ENCODE measurements around the gene SYNDIG1.
A peak's percentile ranks its signal among the peaks of the same experiment; 100 is the strongest.

Gene SYNDIG1

DNA sequence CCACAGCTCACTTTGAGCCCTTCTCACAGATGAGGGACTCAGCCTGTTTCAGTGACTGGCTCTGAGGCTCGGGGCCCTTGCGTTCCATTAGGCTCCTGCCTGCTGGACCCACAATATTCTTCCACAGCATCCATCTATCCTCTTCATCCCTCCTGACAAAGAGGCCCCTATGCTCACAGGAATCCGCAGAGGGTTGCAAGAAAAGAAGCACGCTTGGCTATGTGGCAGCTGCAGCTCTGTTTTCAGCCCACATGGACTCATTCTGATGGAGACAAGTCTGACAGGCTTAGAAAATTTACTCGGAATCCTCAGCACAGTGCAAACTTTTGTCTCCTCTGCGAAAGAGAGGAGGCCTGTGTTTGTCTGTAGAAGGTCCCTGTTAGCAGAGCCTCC is 207.5 kb downstream of the SYNDIG1 start:
- WGBS (ENCODE audit: extremely low coverage, insufficient coverage, low lambda C conversion rate), result no CpG with 5 or more reads among the region's 6 CpGs
- Histone ChIP-seq H2BK5ac (ENCODE audit: low read length) (no peak overlapping the region), H3K27ac (ENCODE audit: low read depth, low read length) (no peak overlapping the region), H2BK15ac (replicated peaks; ENCODE audit: low read depth) (no peak overlapping the region), H2BK120ac (ENCODE audit: low read depth, low read length) (no peak overlapping the region), H3K56ac (ENCODE audit: low read length) (no peak overlapping the region), H2AK5ac (ENCODE audit: low read length) (no peak overlapping the region), H4K8ac (ENCODE audit: low read depth, low read length) (no peak overlapping the region), H3K4me1 (ENCODE audit: control insufficient read depth, low read depth, low read length) (no peaks in the 10 kb centered on the region), H3K4ac (ENCODE audit: low read depth, low read length) (no peak overlapping the region), H4K5ac (ENCODE audit: low read length) (no peak overlapping the region), H3K36me3 (ENCODE audit: control insufficient read depth, insufficient read depth, low read length) (no peaks in the 10 kb centered on the region), H3K79me2 (ENCODE audit: control insufficient read depth, insufficient read depth, low read length) (no peaks in the 10 kb centered on the region), H3K9ac (ENCODE audit: low read length) (no peak overlapping the region), H3K79me1 (ENCODE audit: low read length) (no peaks in the 10 kb centered on the region), H3K18ac (ENCODE audit: low read length) (no peak overlapping the region), H3K4me3 (ENCODE audit: low read length) (no peak overlapping the region), H3K4me2 (ENCODE audit: low read length) (no peak overlapping the region), H3K27me3 (ENCODE audit: insufficient read depth, low read length, poor library complexity) (no peaks in the 10 kb centered on the region), H3K23ac (ENCODE audit: low read length) (no peak overlapping the region)
- no peak for DNase-seq

DNA sequence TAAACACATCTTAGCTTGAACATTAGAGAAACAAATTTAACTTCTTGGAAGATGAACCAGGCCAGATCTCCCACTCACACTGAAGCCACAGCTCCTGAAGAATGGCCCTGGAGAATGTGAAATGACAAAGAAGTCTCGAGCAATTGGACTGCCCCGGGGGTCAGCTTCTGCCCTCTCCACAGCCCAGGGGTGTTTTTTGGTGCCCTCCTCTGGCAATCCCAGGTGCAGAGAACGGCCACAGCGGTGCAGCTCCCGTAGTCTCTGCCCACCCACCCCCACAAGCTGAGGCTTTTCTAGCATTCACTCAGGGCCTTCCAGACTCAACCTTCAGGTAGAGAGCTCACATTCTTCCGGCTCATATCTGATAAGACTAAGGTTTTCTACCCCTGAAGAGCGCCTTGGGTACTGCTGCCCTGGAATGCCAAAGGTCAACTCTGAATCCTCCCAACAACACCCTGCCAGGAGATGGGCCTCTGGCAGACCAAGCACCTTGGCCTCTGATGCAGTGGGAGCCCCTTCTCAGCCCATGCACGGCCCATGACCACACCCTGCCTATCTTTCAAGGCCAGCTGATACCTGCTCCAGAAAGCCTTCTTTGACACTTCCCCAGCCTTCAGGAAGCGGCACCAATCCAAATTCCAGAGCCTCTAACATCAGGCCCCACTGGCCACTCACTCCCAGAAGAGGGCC is 208.3 kb downstream of the SYNDIG1 start:
- Histone ChIP-seq H3K4ac (ENCODE audit: low read depth, low read length) (no peak overlapping the region), H3K18ac (ENCODE audit: low read length) (no peak overlapping the region), H3K23ac (ENCODE audit: low read length) (no peak overlapping the region), H2BK15ac (replicated peaks; ENCODE audit: low read depth) (no peak overlapping the region), H2BK5ac (ENCODE audit: low read length) (no peak overlapping the region), H3K9ac (ENCODE audit: low read length) (no peak overlapping the region), H3K4me2 (ENCODE audit: low read length) (no peak overlapping the region), H3K36me3 (ENCODE audit: control insufficient read depth, insufficient read depth, low read length) (no peaks in the 10 kb centered on the region), H3K56ac (ENCODE audit: low read length) (no peak overlapping the region), H2BK120ac (ENCODE audit: low read depth, low read length) (no peak overlapping the region), H3K79me1 (ENCODE audit: low read length) (no peaks in the 10 kb centered on the region), H3K79me2 (ENCODE audit: control insufficient read depth, insufficient read depth, low read length) (no peaks in the 10 kb centered on the region), H3K4me3 (ENCODE audit: low read length) (no peak overlapping the region), H3K4me1 (ENCODE audit: control insufficient read depth, low read depth, low read length) (no peaks in the 10 kb centered on the region), H4K8ac (ENCODE audit: low read depth, low read length) (no peak overlapping the region), H2AK5ac (ENCODE audit: low read length) (no peak overlapping the region), H3K27me3 (ENCODE audit: insufficient read depth, low read length, poor library complexity) (no peaks in the 10 kb centered on the region), H3K27ac (ENCODE audit: low read depth, low read length) (no peak overlapping the region), H4K5ac (ENCODE audit: low read length) (no peak overlapping the region)
- no CpG with 5 or more reads among the region's 9 CpGs for WGBS (ENCODE audit: extremely low coverage, insufficient coverage, low lambda C conversion rate)
- DNase-seq, result peak; percentile 18

DNA sequence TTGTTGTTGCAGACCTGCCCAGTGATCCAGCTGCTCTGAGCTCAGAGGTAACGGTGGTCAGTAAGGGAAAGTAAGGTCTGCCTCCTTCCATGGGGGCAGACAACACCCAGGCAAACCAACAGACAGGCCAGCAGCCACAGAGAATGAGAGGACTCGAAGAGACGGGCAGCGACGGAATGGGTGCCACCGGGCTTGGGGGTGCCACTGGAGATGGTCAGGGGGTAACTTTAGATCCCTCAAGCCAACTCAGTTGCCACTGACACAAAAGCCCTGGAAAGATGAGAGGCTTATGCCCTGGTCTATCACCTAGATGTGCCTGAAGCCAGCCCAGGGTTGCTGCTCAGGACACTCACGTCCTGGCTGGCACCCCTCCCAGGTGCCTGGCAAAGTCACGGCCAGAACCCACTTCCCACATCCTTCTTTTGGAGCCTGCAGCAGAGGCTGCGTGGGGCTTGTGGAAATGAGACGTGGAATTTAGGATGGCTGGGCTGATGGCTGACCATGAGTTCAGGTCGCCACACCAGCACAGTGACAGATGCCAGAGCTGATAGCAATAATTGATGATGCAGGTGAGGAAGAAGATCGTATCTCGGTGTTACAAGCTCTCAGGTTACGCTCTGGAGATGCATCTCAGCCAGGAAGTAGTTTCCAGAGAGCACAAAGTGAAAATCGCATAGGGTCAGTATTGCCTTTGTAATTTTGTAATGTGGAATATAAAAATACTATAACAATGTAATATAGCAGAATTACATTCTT is 209.1 kb downstream of the SYNDIG1 start:
- H3K18ac ChIP-seq (ENCODE audit: low read length), result no peak overlapping the region

DNA sequence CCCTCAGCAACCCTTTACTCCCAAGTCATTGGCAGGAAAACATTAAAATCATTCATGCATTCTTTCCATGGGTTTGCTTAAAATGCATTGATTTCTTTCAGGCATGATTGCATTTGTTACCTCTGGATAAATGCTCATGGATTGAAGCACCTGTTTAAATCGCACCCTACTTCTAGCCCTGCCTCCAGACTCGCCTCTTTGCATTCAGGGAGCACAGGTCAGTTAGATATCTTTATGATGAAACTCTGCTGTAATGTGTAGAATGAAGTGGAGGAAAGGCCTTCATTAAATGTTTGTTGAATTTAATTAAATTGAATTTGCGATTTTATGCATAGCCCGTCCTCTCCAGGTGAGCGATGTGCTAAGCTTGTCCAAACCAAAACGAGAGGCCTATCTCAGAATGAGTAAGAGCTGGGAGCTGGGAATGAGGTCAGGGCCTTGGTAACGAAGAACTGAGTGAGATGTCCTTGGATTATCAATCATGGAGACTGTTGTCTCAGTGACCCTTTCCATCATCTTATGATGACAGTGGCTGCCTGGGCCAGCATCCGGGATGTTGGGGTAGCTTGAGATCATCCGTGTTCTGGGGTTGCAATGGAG is 210.1 kb downstream of the SYNDIG1 start:
- H4K8ac ChIP-seq (ENCODE audit: low read depth, low read length), result no peak overlapping the region
- no peaks in the 10 kb centered on the region for H3K27me3 ChIP-seq (ENCODE audit: insufficient read depth, low read length, poor library complexity)
- H3K18ac ChIP-seq (ENCODE audit: low read length), result no peak overlapping the region
- 100% methylated on average over 1 of the region's 9 CpGs for WGBS (ENCODE audit: extremely low coverage, insufficient coverage, low lambda C conversion rate)
- no peaks in the 10 kb centered on the region for H3K4me1 ChIP-seq (ENCODE audit: control insufficient read depth, low read depth, low read length)
- no peak overlapping the region for H3K4ac ChIP-seq (ENCODE audit: low read depth, low read length)
- H3K9ac ChIP-seq (ENCODE audit: low read length), result no peak overlapping the region
- H4K5ac ChIP-seq (ENCODE audit: low read length), result no peak overlapping the region
- no peak for DNase-seq
- H2AK5ac ChIP-seq (ENCODE audit: low read length), result no peak overlapping the region
- no peaks in the 10 kb centered on the region for H3K36me3 ChIP-seq (ENCODE audit: control insufficient read depth, insufficient read depth, low read length)
- no peak overlapping the region for H2BK15ac ChIP-seq (replicated peaks; ENCODE audit: low read depth)
- no peak overlapping the region for H2BK120ac ChIP-seq (ENCODE audit: low read depth, low read length)
- H3K27ac ChIP-seq (ENCODE audit: low read depth, low read length), result no peak overlapping the region
- H3K23ac ChIP-seq (ENCODE audit: low read length), result no peak overlapping the region
- H3K4me3 ChIP-seq (ENCODE audit: low read length), result no peak overlapping the region
- H3K56ac ChIP-seq (ENCODE audit: low read length), result no peak overlapping the region
- H3K79me1 ChIP-seq (ENCODE audit: low read length), result no peaks in the 10 kb centered on the region
- H3K79me2 ChIP-seq (ENCODE audit: control insufficient read depth, insufficient read depth, low read length), result no peaks in the 10 kb centered on the region
- H2BK5ac ChIP-seq (ENCODE audit: low read length), result no peak overlapping the region
- H3K4me2 ChIP-seq (ENCODE audit: low read length), result no peak overlapping the region

More for the DNA sequence above, 209.1 kb downstream of the SYNDIG1 start:
- Histone ChIP-seq H2AK5ac (ENCODE audit: low read length) (no peak overlapping the region), H3K56ac (ENCODE audit: low read length) (no peak overlapping the region), H3K4me2 (ENCODE audit: low read length) (no peak overlapping the region), H3K79me1 (ENCODE audit: low read length) (no peaks in the 10 kb centered on the region), H3K36me3 (ENCODE audit: control insufficient read depth, insufficient read depth, low read length) (no peaks in the 10 kb centered on the region), H3K27me3 (ENCODE audit: insufficient read depth, low read length, poor library complexity) (no peaks in the 10 kb centered on the region), H3K23ac (ENCODE audit: low read length) (no peak overlapping the region), H2BK120ac (ENCODE audit: low read depth, low read length) (no peak overlapping the region), H3K4me3 (ENCODE audit: low read length) (no peak overlapping the region), H3K4ac (ENCODE audit: low read depth, low read length) (no peak overlapping the region), H4K5ac (ENCODE audit: low read length) (no peak overlapping the region), H3K9ac (ENCODE audit: low read length) (no peak overlapping the region), H4K8ac (ENCODE audit: low read depth, low read length) (no peak overlapping the region), H3K4me1 (ENCODE audit: control insufficient read depth, low read depth, low read length) (no peaks in the 10 kb centered on the region), H2BK15ac (replicated peaks; ENCODE audit: low read depth) (no peak overlapping the region), H3K27ac (ENCODE audit: low read depth, low read length) (no peak overlapping the region), H2BK5ac (ENCODE audit: low read length) (no peak overlapping the region), H3K79me2 (ENCODE audit: control insufficient read depth, insufficient read depth, low read length) (no peaks in the 10 kb centered on the region)
- peak; percentile 18 for DNase-seq
- no CpG with 5 or more reads among the region's 15 CpGs for WGBS (ENCODE audit: extremely low coverage, insufficient coverage, low lambda C conversion rate)

DNA sequence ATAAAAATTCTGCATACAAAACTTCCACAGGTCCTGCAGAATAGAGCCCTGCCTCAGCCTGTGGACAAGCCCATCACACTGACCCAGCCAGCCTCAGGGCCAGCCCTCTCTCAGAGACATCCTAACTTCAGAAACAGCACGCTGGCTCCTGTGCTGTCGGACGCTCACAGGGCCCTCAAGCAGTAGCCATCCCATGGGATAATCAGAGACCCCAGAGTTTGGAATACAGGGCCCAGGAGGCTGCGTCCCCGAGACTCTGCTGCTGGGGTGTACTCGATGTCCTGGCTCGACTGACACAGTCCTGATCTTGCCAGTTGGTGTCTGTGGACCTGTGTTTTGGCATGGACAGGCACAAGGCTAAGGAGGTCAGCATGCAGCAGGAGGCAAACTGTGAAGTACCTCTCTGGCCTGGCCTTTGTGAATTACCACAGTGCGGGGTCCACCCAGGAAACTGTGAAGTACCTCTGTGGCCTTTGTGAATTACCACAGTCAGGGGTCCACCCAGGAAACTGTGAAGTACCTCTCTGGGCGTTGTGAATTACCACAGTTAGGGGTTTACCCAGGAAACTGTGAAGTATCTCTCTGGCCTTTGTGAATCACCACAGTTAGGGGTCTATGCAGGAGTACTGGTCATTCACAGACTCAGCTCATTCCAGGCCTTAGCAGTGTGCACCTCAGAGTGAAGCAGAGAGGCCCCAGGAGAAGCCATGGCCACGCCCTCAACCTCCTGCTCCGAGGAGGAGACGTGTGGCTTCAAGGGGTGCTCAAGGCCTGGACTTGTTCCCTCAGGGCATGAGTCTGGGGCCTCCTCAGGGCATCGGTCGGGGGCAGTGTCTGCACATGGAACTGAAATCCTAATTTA is 212.4 kb downstream of the SYNDIG1 start:
- Histone ChIP-seq H3K4me2 (ENCODE audit: low read length) (no peak overlapping the region), H3K4ac (ENCODE audit: low read depth, low read length) (no peak overlapping the region), H3K36me3 (ENCODE audit: control insufficient read depth, insufficient read depth, low read length) (no peaks in the 10 kb centered on the region), H2BK5ac (ENCODE audit: low read length) (no peak overlapping the region), H2BK120ac (ENCODE audit: low read depth, low read length) (no peak overlapping the region), H4K5ac (ENCODE audit: low read length) (no peak overlapping the region), H3K27me3 (ENCODE audit: insufficient read depth, low read length, poor library complexity) (no peaks in the 10 kb centered on the region), H3K79me1 (ENCODE audit: low read length) (no peaks in the 10 kb centered on the region), H3K27ac (ENCODE audit: low read depth, low read length) (no peak overlapping the region), H4K8ac (ENCODE audit: low read depth, low read length) (no peak overlapping the region), H2AK5ac (ENCODE audit: low read length) (no peak overlapping the region), H3K56ac (ENCODE audit: low read length) (no peak overlapping the region), H3K18ac (ENCODE audit: low read length) (no peak overlapping the region), H3K23ac (ENCODE audit: low read length) (no peak overlapping the region), H3K4me3 (ENCODE audit: low read length) (no peak overlapping the region), H3K79me2 (ENCODE audit: control insufficient read depth, insufficient read depth, low read length) (no peaks in the 10 kb centered on the region), H3K9ac (ENCODE audit: low read length) (no peak overlapping the region), H2BK15ac (replicated peaks; ENCODE audit: low read depth) (no peak overlapping the region), H3K4me1 (ENCODE audit: control insufficient read depth, low read depth, low read length) (no peaks in the 10 kb centered on the region)
- WGBS (ENCODE audit: extremely low coverage, insufficient coverage, low lambda C conversion rate), result no CpG with 5 or more reads among the region's 14 CpGs
- no peak for DNase-seq

All from mesendoderm (in vitro differentiated cells).